MCF 10A (cell line): ENCODE data around the gene PRMT7. TPM values are rescaled to one million over a fixed set of nuclear protein-coding genes. Genes with fewer than 3 reads are reported as not detected.

ENCODE experiments used
- BruUV-seq: library from RNA; stranded (reverse); fragments of 400-500 nt; replicated peaks from 2 replicates; lab custom pipeline; 2021; lab: Mats Ljungman, UMichigan
- CTCF ChIA-PET: fragments of 300-600 bp; sonication (Branson Sonifier 250); formaldehyde crosslinking; extraction: SDS; loops from one replicate; lab custom pipeline; 2021; ENCODE audit warnings: antibody characterized with exemption, inconsistent platforms; lab: Yijun Ruan, JAX
- POLR2A ChIA-PET: fragments of 300-600, 350-650 bp; sonication (Branson Sonifier 250); formaldehyde crosslinking; extraction: SDS; loops from one replicate; lab custom pipeline; 2020; ENCODE audit warnings: antibody characterized with exemption, inconsistent platforms; lab: Yijun Ruan, JAX
- DNase-seq: peaks from one replicate; pipeline ENCODE4 v3.0.0-alpha.2; 2018; ENCODE audit not compliant: unreplicated experiment
- H3K27ac Mint-ChIP-seq: one replicate; pipeline ENCODE4 v1.8.0; 2022; ENCODE audit warnings: mild to moderate bottlenecking, low read depth, mixed read lengths; ENCODE audit not compliant: unreplicated experiment
- H3K27me3 Mint-ChIP-seq: one replicate; pipeline ENCODE4 v1.8.0; 2022; ENCODE audit warnings: mixed read lengths; ENCODE audit not compliant: insufficient read depth, unreplicated experiment
- H3K36me3 Mint-ChIP-seq: one replicate; pipeline ENCODE4 v1.8.0; 2022; ENCODE audit warnings: mild to moderate bottlenecking, moderate library complexity, mixed read lengths; ENCODE audit not compliant: insufficient read depth, unreplicated experiment
- H3K4me1 Mint-ChIP-seq: one replicate; pipeline ENCODE4 v1.8.0; 2022; ENCODE audit warnings: mixed read lengths; ENCODE audit not compliant: insufficient read depth, unreplicated experiment
- H3K4me3 Mint-ChIP-seq: one replicate; pipeline ENCODE4 v1.8.0; 2022; ENCODE audit warnings: mild to moderate bottlenecking, moderate library complexity, mixed read lengths; ENCODE audit not compliant: unreplicated experiment
- H3K9me3 Mint-ChIP-seq: one replicate; pipeline ENCODE4 v1.8.0; 2022; ENCODE audit warnings: mixed read lengths; ENCODE audit not compliant: unreplicated experiment
- intact Hi-C: fragments of 100-400 bp; cut with micrococcal nuclease; formaldehyde crosslinking; loops from 2 replicates; pipeline ENCODE4 v1.14.1; 2022
- total RNA-seq: library from RNA; stranded (reverse); gene quantifications from 2 replicates; pipeline ENCODE4 v1.2.3, GENCODE V29; 2022
- TF ChIP-seq, protein P1 (sequence below): fragments of 200-600 bp; IDR thresholded peaks from one replicate; pipeline ENCODE4 v1.8.0; 2022; ENCODE audit warnings: antibody characterized with exemption, mild to moderate bottlenecking; ENCODE audit not compliant: unreplicated experiment

PRMT7 gene
- total RNA-seq, 1 experiment from 2014 or later, result 33.2 TPM

DNA sequence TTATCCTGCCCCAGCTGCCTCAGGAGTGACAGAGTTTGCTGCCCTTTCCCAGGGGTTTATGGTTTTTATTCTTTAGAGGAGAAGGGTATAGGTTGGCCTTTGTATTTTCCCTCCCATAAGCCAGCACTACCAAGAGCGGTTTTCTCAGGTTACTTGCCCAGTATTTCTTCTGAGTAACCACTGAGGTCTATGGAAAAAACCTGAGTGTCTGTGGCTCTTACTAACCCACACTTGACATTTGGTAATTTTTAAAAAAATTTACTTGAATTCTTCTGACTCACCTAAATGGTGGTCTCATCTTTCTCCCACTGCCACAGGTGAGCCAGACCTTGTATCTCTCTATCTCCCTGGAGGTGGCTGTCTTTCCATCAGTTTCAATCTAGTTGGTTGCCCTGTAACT, 40.5 kb upstream of the PRMT7 start:
- H3K36me3 Mint-ChIP-seq, result peaks cover 51% of the 10 kb centered on the region
- TF ChIP-seq, protein P1, sequence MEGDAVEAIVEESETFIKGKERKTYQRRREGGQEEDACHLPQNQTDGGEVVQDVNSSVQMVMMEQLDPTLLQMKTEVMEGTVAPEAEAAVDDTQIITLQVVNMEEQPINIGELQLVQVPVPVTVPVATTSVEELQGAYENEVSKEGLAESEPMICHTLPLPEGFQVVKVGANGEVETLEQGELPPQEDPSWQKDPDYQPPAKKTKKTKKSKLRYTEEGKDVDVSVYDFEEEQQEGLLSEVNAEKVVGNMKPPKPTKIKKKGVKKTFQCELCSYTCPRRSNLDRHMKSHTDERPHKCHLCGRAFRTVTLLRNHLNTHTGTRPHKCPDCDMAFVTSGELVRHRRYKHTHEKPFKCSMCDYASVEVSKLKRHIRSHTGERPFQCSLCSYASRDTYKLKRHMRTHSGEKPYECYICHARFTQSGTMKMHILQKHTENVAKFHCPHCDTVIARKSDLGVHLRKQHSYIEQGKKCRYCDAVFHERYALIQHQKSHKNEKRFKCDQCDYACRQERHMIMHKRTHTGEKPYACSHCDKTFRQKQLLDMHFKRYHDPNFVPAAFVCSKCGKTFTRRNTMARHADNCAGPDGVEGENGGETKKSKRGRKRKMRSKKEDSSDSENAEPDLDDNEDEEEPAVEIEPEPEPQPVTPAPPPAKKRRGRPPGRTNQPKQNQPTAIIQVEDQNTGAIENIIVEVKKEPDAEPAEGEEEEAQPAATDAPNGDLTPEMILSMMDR, result no peak
- no peaks in the 10 kb centered on the region for H3K9me3 Mint-ChIP-seq
- POLR2A ChIA-PET, result interaction anchor here (1.1 to 4.6 kb wide), 3 partner anchors 17 to 41 kb away, joined by 3 to 20 read pairs (median 16); partner anchors contain the start of genes PRMT7 and SLC7A6OS
- H3K27ac Mint-ChIP-seq, result no peak overlapping the region
- DNase-seq, result no peak
- intact Hi-C loops, result no loop called here
- no peak overlapping the region for H3K4me3 Mint-ChIP-seq
- no peaks in the 10 kb centered on the region for H3K27me3 Mint-ChIP-seq
- CTCF ChIA-PET, result interaction anchor here (0.7 to 5.9 kb wide), 4 partner anchors 8 to 1882 kb away, joined by 3 to 38 read pairs (median 8); no protein-coding TSS in a partner anchor
- H3K4me1 Mint-ChIP-seq, result peaks cover 18% of the 10 kb centered on the region
- no TSS peak for BruUV-seq

DNA sequence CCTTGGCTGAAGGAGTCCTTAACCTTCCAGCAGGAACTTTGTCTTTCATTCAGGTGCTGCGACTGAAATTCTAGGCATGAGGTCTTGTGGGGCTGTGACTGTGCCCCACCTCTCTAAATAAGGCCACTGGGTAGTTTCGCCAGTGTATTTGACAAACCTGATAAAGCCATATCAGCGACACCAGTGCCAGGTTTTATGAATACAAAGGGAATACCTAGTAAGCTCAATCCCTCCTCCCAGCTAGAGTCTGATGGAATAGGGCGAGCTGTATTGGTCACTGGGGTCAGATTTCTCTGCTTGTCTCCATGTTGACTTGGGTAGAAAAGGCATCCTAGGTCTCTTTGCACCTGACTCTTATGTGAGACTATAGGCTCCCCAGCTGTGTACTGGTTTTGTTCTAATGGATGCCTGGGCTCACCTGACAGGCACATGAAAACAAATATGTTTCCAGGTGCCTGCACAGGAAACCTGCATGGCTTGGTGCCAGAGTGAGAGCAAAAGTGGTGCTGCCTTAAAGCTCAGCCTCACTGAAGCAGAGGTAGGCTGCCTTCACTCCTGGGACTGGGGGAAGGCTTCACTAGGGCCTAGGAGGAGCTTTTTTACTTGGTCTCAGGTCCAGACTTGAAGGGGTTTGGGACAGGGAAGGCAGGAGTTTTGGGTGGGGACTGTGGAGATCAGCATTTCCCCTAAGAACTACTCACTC, 38.2 kb upstream of the PRMT7 start:
- Mint-ChIP-seq H3K4me3 (no peak overlapping the region), H3K9me3 (no peaks in the 10 kb centered on the region), H3K36me3 (peaks cover 64% of the 10 kb centered on the region), H3K4me1 (peaks cover 20% of the 10 kb centered on the region), H3K27me3 (no peaks in the 10 kb centered on the region), H3K27ac (no peak overlapping the region)
- intact Hi-C loops, result no loop called here
- DNase-seq, result no peak
- ChIA-PET POLR2A (interaction anchor here (0.7 to 4.6 kb wide), 9 partner anchors 9 to 63 kb away, joined by 3 to 20 read pairs (median 3); partner anchors contain the start of genes PRMT7, SLC7A6 and SLC7A6OS), CTCF (interaction anchor here (0.7 to 5.9 kb wide), 8 partner anchors 9 to 1999 kb away, joined by 3 to 38 read pairs (median 5); partner anchors contain the start of gene SLC7A6)
- TF ChIP-seq, protein P1, result no peak
- no TSS peak for BruUV-seq

DNA sequence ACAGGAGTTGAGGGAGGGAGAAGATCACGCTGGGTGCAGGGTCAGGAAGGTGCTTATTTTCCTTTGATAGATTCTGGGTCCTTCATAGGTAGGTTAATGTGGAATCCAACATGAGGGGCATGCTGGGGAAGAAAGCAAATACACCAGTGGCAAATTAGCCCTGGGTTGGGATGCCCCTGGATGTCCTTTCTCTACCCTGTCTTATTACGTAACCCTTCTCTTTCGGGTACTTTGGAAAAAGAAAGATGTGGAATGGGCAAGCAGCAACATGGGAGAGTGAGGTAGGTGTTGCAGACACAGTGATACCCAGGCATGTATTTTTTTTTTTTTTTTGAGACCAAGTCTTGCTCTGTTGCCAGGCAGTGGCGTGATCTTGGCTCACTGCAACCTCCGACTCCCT, 37.4 kb upstream of the PRMT7 start:
- Mint-ChIP-seq H3K4me3 (no peak overlapping the region), H3K9me3 (no peaks in the 10 kb centered on the region), H3K4me1 (peaks cover 20% of the 10 kb centered on the region), H3K27me3 (no peaks in the 10 kb centered on the region), H3K27ac (no peak overlapping the region), H3K36me3 (peaks cover 69% of the 10 kb centered on the region)
- TF ChIP-seq, protein P1, result no peak
- CTCF ChIA-PET, result interaction anchor here (0.8 to 5.9 kb wide), 5 partner anchors 9 to 55 kb away, joined by 4 to 38 read pairs (median 12); partner anchors contain the start of gene SLC7A6
- POLR2A ChIA-PET, result interaction anchor here (0.7 to 4.6 kb wide), 8 partner anchors 10 to 412 kb away, joined by 3 to 20 read pairs (median 6); partner anchors contain the start of genes PRMT7, SLC7A6 and SLC7A6OS
- DNase-seq, result no peak
- intact Hi-C loops, result no loop called here
- no TSS peak for BruUV-seq

DNA sequence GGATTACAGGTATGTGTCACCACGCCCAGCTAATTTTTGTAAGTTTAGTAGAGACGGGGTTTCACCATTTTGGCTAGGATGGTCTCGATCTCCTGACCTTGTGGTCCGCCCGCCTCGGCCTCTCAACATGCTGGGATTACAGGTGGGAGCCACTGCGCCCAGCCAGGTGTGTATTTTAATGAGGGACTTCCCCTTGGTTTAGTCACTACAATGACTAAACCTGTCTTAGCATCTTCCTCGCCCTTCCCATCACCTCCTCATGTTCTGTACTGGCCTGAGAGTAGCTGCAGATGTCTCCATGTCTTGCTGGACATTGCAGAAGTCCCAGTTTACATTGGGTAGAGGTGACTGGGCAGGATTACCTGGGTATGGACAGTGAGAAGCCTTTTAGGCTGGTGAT, 36.9 kb upstream of the PRMT7 start:
- intact Hi-C loops, result no loop called here
- TF ChIP-seq, protein P1, result no peak
- peaks cover 67% of the 10 kb centered on the region for H3K36me3 Mint-ChIP-seq
- H3K27ac Mint-ChIP-seq, result no peak overlapping the region
- CTCF ChIA-PET, result interaction anchor here (2.9 to 5.9 kb wide), 2 partner anchors 10 to 12 kb away, joined by 15 to 38 read pairs; partner anchors contain the start of gene SLC7A6
- POLR2A ChIA-PET, result interaction anchor here (0.7 to 3.5 kb wide), 5 partner anchors 9 to 413 kb away, joined by 3 to 30 read pairs (median 4); partner anchors contain the start of genes PRMT7, SLC7A6 and SLC7A6OS
- H3K9me3 Mint-ChIP-seq, result no peaks in the 10 kb centered on the region
- no peaks in the 10 kb centered on the region for H3K27me3 Mint-ChIP-seq
- no TSS peak for BruUV-seq
- H3K4me3 Mint-ChIP-seq, result no peak overlapping the region
- H3K4me1 Mint-ChIP-seq, result peaks cover 20% of the 10 kb centered on the region
- no peak for DNase-seq
